ENCODE data around the gene TST. TPM values are rescaled to one million over a fixed set of nuclear protein-coding genes. Genes with fewer than 3 reads are reported as not detected.

Gene TST
- polyA plus RNA-seq, 1 donor (not counting 4 experiments of a cell fraction or from before 2014, with no cell fraction given): 19.9 TPM

DNA sequence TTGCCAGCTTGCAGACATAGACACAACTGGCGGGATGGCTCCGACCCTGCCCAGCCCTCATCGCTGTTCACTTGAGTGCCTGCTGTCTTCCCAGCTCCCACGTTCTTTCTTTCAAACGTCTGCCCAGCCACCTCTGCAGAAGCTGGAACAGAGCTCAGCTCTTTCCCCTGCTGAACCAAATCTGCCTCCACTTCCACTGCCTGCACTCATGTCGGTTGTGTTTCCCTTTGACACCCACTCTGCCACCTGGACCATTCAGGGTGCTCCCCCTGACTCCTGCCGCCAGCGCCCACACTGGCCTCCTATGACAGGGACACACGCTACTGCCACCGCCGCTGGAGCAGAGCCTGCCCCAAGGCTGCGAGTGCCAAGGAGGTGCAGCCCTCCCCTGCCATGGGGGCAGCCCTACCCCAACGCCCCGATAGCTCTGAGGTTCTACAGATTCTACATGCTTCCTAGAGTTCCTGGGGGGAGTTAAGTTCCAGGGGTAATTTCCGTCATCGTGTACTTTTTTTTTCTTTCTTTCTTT is 37.9 kb downstream of the TST start:
- Histone ChIP-seq H3K27me3 (ENCODE audit: control insufficient read depth, extremely low read depth, insufficient read depth, low read length) (peaks cover 3% of the 10 kb centered on the region), H3K4me1 (ENCODE audit: control insufficient read depth, extremely low read depth, insufficient read depth, low read length) (peaks cover 4% of the 10 kb centered on the region), H3K79me2 (ENCODE audit: control insufficient read depth, insufficient read depth, low read length) (no peaks in the 10 kb centered on the region), H3K9me1 (ENCODE audit: control insufficient read depth, extremely low read depth, insufficient read depth, low read length) (no peaks in the 10 kb centered on the region), H3K4me2 (ENCODE audit: control insufficient read depth, extremely low read depth, insufficient read depth, low read depth, low read length) (peak overlapping the region; percentile 39), H2AFZ (ENCODE audit: control insufficient read depth, low read length) (peak overlapping the region; percentile 27), H3K4me3 (ENCODE audit: control insufficient read depth in 2 of 3, extremely low read depth in 1 of 3, insufficient read depth in 2 of 3, low read depth in 1 of 3, low read length in 3 of 3) (no peak overlapping the region), H3K27ac (ENCODE audit: control insufficient read depth, insufficient read depth, low read length) (no peak overlapping the region), H3K9me3 (ENCODE audit: control insufficient read depth, low read depth, low read length) (peaks cover 3% of the 10 kb centered on the region), H3K36me3 (ENCODE audit: control insufficient read depth in 2 of 2, extremely low read depth in 1 of 2, insufficient read depth in 2 of 2, low read length in 2 of 2) (no peaks in the 10 kb centered on the region), H3K9ac (ENCODE audit: control insufficient read depth, extremely low read depth, insufficient read depth, low read length) (no peak overlapping the region), H4K20me1 (ENCODE audit: control insufficient read depth, extremely low read depth, insufficient read depth, low read length) (no peaks in the 10 kb centered on the region)
- TF ChIP-seq, protein P1, sequence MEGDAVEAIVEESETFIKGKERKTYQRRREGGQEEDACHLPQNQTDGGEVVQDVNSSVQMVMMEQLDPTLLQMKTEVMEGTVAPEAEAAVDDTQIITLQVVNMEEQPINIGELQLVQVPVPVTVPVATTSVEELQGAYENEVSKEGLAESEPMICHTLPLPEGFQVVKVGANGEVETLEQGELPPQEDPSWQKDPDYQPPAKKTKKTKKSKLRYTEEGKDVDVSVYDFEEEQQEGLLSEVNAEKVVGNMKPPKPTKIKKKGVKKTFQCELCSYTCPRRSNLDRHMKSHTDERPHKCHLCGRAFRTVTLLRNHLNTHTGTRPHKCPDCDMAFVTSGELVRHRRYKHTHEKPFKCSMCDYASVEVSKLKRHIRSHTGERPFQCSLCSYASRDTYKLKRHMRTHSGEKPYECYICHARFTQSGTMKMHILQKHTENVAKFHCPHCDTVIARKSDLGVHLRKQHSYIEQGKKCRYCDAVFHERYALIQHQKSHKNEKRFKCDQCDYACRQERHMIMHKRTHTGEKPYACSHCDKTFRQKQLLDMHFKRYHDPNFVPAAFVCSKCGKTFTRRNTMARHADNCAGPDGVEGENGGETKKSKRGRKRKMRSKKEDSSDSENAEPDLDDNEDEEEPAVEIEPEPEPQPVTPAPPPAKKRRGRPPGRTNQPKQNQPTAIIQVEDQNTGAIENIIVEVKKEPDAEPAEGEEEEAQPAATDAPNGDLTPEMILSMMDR (optimal IDR thresholded peaks at IDR 0.05 in 1 of 3, IDR thresholded peaks at IDR 0.05 in 1 of 3, conservative IDR thresholded peaks at IDR 0.05 in 1 of 3; ENCODE audit: extremely low read depth in 1 of 3, insufficient read depth in 2 of 3, low read length in 3 of 3): no peak
- no peak for TF ChIP-seq EZH2 (IDR thresholded peaks at IDR 0.05; ENCODE audit: low read length)
- dilution Hi-C loops (cut with MboI; ENCODE audit: extremely low pct_ligation_motif_present, low sequenced_read_pairs): no loop called here
- FAIRE-seq: no peak
- DNase-seq (ENCODE audit: low read depth, low spot score): no peak

DNA sequence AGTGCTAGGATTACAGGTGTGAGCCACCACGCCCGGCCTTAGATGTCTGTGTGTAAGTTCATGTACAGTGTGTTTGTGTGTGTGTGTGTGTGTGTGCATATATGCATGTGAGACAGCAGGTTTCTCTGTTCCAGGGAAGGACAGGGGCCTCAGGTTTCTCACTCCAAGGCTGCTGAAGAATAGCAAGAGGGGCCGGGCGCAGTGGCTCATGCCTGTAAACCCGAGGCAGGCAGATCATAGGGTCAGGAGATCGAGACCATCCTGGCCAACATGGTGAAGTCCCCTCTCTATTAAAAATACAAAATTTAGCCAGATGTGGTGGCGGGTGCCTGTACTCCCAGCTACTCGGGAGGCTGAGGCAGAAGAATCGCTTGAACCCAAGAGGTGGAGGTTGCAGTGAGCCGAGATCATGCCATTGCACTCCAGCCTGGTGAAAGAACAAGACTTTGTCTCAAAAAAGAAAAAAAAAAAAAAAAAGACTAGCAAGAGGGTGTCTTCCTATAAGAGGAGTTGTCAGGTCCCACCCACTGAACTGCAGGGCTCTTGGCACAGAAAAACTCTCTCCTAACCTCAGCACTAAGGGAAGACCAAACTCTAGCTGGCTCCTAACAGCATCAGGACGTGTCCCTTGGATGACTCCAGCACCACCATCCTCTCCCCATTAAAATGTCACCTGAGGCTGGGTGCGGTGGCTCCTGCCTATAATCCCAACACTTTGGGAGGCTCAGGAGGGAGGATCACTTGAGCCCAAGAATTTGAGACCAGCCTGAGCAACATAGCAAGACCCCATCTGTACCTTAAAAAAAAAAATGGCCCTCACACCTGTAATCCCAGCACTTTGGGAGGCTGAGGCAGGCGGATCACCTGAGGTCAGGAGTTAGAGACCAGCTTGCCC is 40.0 kb downstream of the TST start:
- Histone ChIP-seq H3K4me2 (ENCODE audit: control insufficient read depth, extremely low read depth, insufficient read depth, low read depth, low read length) (no peak overlapping the region), H3K36me3 (ENCODE audit: control insufficient read depth in 2 of 2, extremely low read depth in 1 of 2, insufficient read depth in 2 of 2, low read length in 2 of 2) (no peaks in the 10 kb centered on the region), H3K4me1 (ENCODE audit: control insufficient read depth, extremely low read depth, insufficient read depth, low read length) (peaks cover 4% of the 10 kb centered on the region), H3K9ac (ENCODE audit: control insufficient read depth, extremely low read depth, insufficient read depth, low read length) (no peak overlapping the region), H3K79me2 (ENCODE audit: control insufficient read depth, insufficient read depth, low read length) (no peaks in the 10 kb centered on the region), H4K20me1 (ENCODE audit: control insufficient read depth, extremely low read depth, insufficient read depth, low read length) (no peaks in the 10 kb centered on the region), H3K9me1 (ENCODE audit: control insufficient read depth, extremely low read depth, insufficient read depth, low read length) (no peaks in the 10 kb centered on the region), H3K27ac (ENCODE audit: control insufficient read depth, insufficient read depth, low read length) (no peak overlapping the region), H3K9me3 (ENCODE audit: control insufficient read depth, low read depth, low read length) (no peaks in the 10 kb centered on the region), H2AFZ (ENCODE audit: control insufficient read depth, low read length) (no peak overlapping the region), H3K4me3 (ENCODE audit: control insufficient read depth in 2 of 3, extremely low read depth in 1 of 3, insufficient read depth in 2 of 3, low read depth in 1 of 3, low read length in 3 of 3) (no peak overlapping the region), H3K27me3 (ENCODE audit: control insufficient read depth, extremely low read depth, insufficient read depth, low read length) (peaks cover 3% of the 10 kb centered on the region)
- dilution Hi-C loops (cut with MboI; ENCODE audit: extremely low pct_ligation_motif_present, low sequenced_read_pairs): no loop called here
- FAIRE-seq: no peak
- DNase-seq (ENCODE audit: low read depth, low spot score): no peak
- TF ChIP-seq, protein P1 (optimal IDR thresholded peaks at IDR 0.05 in 1 of 3, IDR thresholded peaks at IDR 0.05 in 1 of 3, conservative IDR thresholded peaks at IDR 0.05 in 1 of 3; ENCODE audit: extremely low read depth in 1 of 3, insufficient read depth in 2 of 3, low read length in 3 of 3): no peak
- no peak for TF ChIP-seq EZH2 (IDR thresholded peaks at IDR 0.05; ENCODE audit: low read length)
